HT-29 (cell line): ENCODE data around the gene XXYLT1. TPM values are rescaled to one million over a fixed set of nuclear protein-coding genes. Genes with fewer than 3 reads are reported as not detected.
A peak's percentile ranks its signal among the peaks of the same experiment; 100 is the strongest.

Experiments used
- DNase-seq: peaks from one replicate; pipeline ENCODE4 v3.0.0-alpha.2; 2015; ENCODE audit warnings: low spot score
- total RNA-seq: library from RNA; depleted of rRNA; stranded (reverse); fragments of >200 nt; shearing (Covaris generic); gene quantifications from 2 replicates; pipeline ENCODE4 v1.2.3, GENCODE V29; 2014

Gene XXYLT1
- total RNA-seq, 1 experiment from 2014 or later, result 23.8 TPM

DNA sequence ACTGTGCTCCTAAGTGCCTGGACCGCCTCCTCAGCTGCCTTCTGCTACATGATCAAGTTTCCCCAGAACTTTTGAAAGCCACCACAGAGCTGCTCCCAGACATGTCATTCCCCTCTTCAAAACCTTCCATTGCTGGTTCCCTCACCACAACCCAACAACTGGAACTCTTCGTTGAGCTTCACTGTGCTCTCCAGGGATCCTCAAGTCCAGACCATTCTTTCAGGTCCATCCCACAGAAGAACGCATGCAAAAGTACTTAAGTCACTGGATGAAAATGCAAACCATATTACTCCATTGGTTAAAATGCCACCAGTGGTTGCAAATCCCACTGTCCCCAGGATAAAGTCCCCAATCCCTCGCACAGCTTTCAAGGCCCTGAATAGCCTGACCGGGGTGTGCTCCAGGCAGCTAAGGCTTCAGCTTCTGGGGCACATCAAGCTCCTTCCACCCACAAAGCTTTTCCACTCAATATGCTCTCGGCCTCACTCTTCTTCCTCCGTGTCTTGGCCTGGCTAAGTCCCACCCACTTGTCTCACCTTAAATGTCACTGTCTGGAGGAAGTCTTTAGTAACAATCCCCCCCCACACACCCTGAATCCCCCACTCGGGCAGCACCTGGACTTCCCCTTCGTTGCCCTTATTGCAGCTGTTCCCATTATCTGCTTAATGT, 84.8 kb downstream of the XXYLT1 start:
- no peak for DNase-seq

DNA sequence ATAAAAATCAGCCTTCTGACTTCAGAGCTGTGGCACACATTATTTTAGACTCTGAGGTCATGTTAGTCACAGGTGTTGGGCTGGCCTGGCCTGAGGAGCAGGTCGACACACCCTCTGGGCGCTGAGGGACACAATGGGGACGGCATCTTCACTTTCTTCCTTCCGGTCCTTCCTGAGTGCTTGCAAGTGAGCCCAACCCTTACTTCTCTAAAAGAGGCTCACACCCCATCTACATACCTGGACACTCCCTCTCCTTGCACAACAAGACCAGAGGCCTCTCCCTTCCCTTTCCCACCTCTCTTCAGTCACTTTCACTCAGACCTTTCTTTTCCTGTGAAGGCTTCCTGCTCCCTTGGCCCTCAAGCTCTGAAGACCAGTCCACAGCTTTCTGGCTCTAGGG, 85.4 kb downstream of the XXYLT1 start:
- no peak for DNase-seq

DNA sequence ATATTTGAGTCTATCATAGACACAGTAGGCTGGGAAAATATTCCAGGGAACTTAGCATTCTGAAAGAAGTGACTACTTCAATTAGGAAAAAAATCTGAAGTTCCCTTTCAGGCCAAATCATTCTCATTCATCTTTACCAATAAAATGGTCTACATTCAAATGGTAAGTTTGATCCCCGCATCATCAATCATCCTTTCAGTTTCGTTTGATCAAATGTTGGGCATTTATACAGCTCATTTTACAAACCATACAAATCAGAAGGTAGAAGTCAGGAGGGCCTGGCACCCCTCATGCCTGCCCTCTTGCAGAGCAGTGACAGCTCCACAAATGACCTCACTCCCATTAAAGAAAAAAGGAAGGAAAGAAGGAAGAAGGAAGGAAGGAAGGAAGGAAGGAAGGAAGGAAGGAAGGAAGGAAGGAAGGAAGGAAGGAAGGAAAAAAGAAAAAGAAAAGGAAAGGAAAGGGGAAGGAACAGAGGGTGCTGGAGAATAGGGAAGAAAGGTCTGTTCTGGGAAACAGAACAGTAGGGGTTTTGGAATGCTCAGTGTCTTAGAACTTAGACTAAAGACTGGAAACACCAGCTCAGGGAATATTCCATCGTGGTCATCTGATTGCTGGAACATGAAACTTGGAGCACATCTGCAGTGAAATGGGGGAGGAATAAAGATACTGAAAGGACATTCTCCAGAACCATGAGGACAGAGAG, 86.1 kb downstream of the XXYLT1 start:
- no peak for DNase-seq

DNA sequence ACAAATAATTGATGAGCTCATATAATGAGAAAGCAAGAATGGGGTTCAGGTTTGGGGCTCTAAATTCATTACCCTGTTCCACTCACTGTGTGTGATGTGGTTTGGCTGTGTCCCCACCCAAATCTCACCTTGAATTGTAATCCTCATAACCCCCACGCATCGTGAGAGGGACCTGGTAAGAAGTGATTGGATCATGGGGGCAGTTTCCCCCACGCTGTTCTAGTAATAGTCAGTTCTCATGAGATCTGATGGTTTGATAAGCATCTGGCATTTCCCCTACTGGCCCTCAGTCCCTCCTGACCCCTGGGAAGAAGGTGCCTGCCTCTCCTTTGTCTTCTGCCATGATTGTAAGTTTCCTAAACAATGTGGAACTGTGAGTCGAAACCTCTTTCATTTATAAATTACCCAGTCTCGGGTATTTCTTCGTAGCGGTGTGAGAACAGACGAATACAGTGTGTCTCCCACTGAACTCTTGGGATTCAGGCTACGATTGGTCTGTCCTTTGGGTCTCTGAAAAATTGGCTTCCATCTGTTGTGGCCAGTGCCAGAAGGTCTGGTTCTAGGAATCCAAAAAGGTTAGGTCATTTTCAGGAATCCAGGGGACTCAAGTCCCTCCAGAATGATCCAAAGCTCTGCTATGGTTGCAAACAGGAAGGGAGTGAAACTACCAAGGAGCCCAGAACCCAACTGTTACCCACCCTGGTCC, 87.7 kb downstream of the XXYLT1 start:
- DNase-seq, result no peak

DNA sequence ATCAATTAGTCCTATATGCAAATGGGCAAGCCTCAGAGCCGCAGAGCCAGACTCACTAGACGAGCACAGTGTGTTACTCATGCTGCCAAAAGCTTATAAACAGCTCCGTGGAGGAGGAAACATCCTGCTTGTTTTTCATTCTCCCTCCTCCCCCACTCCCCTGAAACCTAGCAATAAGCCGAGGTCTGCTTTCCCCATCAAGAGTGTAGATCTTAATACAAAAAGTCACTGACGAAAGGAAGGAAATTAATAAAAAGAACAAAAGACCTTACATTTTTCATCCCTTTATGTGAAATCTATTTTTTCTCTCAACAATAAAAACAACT, 88.5 kb downstream of the XXYLT1 start:
- no peak for DNase-seq

DNA sequence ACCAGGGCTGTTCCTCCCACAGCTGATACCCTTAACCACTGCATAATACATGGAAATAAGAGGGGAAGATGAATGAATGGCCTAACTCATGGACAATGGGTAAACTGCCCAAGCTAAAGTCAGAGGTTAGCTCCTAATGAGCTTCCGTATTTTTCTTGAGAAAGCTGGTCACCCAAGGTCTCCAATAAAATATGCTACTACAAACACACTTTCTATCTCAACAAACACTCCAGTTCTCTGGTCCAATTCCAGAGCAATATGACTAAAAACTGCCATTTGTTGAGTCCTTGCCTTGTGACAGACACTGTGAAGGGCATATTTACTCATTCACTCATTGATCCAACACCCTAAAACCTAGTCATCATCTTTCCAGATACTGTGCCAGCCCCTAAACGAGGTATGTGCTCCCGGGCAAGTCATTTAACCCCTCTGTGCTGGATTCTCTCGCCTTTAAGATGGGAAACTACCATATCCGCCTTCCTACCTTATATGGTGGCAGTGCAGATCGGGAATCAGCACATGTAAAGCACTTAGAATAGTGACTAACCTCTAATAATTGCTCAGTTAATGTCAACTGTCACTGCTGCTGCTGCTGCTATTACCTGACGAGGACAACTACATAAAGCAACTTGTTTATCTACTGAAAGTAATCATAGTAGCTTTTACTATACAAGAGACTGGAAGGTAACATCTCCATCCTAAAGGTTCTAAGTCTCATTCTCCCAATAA, 89.1 kb downstream of the XXYLT1 start:
- DNase-seq, result no peak

DNA sequence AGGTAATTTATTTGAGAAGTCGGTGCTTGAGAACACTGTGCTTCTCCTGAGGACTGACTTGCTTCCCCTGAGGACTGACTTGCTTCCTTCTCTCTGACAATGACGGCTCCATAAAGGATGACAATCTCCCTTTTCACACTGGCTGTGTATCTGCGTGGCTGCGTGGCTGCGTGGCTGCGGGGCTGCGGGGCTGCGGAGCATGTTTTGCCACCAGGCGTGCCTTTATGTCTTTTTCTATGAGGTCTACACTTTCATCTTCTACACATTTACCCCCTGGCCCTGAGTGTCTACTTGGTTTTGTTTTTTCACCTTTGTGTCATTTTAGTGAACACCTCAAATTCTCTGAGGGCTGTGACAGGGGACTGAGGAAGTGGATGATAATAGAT, 89.9 kb downstream of the XXYLT1 start:
- DNase-seq, result no peak

DNA sequence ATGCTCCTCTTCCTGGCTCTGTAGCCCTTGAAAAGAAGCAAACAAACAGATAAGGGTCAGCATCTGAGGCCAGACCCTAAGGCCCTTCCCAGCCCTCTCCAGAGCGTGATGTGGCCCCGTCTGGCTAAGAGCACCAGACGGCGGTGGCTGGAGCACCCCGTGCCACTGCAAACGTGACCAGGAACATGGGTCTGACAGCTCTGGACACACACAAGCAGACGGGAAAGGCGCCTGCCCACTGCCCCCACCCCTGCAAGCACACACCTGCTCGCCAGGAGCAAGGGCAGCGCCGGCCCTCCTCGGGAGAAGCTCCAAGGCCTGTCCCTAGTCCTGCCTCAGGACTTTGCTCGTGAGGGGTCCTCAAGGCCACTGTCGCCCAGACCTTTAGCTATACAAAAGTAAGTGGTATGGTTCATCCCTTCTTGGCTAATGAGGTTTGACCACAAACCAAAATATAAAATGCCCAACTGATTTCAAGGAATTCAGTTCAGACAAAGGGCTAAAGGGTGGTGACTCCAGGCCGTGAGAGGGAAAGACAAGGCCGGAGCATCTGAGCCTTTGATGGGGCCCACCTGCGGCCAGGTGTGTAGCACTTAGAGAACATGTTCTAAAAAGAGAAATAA, 90.4 kb downstream of the XXYLT1 start:
- no peak for DNase-seq

DNA sequence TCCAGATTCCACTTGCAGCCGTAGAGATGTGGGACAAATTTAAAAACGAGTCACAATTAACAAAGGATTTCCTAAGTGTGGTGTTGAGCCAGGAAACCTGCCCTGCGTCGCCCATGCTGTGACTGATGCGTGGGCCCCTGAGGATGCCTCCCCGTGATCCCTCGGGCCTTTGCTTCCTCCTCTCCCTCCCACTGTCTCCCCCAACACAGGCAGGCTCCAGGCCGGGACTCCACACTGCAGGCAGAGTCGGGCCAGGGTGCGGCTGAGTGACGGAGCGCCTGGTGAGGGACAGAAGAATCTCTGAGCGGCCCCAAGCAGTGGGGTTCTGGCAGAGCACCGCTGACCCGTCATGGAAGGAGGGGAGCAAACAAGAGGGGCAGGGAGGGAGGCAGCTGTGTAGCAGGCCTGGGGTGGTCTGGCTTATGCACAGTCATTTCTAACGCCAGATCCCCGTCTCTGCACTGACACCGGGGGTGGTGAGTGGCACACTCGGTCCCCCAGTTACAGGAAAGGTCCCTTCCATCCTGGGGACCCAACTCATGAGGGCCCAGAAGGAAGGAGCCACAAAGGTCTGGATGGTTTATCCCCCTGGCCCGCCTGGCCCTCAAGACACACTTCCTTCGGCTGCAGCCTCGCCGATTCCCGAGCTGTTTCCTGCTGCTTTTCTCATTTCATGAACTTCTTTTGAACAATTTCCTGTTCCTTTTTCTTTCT, 91.0 kb downstream of the XXYLT1 start:
- no peak for DNase-seq

DNA sequence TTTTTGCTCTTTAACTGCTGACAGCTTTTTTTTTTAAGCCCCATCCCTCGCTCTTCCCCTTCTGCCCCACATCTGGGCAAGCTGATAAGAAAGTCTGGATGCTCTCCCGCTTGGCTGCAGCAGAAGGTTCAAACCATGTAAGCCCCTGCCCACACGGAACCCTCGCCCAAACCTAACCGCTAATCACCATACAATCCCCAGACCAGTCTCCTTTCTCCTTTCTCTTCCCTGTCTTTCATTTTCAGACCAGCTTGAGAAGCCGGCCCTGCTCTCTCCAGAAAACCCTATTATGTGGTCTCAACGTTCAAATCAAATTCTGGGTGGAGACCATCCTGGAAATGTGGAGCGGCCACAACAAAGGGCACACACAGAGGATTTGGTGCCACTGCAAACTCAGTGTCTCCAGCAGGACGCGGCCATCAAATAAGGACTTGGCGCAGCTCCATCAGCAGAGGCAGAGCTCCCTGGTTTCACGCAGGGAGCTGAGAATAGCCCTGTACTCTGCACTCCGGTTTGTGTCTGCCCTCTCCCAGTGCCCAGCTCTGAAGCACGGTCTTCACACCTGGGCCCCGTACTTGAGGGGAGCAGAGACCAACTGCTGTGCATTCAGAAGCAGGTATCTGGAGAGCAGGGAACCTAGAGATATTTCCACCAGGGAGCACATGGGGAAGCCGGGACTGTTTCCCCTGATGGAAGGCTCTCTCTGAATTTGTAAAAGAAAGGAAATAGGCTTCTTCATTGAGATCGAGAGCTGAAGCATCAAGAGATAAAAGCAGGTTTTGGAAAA, 92.6 kb downstream of the XXYLT1 start:
- DNase-seq, result peak; percentile 31

DNA sequence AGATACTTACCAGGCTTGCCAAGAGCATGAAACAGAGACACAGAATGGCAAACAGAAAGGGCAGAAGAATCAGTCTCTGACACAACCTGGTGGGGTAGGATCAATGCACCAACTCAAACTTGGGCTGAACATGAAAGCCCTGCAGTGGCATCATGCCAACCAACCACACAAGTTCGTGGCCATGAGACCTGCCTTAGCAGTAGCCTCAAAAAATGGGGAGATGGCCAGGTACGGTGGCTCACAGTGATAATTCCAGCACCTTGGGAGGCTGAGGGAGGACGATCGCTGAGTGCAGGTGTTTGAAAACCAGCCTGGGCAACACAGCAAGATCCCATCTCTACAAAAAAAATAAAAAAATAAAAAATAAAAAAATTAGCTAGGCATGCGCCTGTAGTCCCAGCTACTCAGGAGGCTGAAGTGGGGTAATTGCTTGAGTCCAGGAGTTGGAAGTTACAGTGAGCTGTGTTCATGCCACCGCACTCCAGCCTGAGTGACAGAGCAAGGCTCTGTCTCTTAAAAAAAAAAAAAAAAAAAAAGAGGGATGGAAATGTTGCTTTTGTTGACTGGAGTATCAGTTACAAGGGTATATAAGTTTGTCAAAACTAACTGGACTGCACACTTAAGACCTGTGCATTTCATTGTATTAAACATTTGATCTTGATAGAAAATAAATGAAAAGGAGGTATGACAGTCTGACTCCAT, 93.4 kb downstream of the XXYLT1 start:
- DNase-seq, result no peak

DNA sequence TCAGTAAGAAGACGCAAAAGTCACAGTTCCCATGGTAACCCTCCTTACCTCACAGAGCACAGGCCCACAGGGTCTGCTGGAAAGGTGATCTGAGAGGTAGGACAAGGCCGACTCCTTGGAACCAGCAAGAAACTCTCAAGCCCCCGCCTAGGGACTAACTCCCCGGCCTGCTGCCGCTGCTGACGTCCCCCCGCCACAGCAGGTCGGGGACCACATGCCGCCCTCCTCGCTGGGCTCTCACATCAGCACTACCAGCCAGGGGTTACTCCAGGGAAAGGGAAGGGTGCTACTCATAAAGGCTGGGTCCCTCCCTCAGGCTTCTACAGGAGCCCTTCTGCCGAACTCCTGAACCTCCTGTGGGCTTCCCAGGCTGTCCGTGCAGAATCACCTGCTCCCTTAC, 94.2 kb downstream of the XXYLT1 start:
- DNase-seq, result no peak

DNA sequence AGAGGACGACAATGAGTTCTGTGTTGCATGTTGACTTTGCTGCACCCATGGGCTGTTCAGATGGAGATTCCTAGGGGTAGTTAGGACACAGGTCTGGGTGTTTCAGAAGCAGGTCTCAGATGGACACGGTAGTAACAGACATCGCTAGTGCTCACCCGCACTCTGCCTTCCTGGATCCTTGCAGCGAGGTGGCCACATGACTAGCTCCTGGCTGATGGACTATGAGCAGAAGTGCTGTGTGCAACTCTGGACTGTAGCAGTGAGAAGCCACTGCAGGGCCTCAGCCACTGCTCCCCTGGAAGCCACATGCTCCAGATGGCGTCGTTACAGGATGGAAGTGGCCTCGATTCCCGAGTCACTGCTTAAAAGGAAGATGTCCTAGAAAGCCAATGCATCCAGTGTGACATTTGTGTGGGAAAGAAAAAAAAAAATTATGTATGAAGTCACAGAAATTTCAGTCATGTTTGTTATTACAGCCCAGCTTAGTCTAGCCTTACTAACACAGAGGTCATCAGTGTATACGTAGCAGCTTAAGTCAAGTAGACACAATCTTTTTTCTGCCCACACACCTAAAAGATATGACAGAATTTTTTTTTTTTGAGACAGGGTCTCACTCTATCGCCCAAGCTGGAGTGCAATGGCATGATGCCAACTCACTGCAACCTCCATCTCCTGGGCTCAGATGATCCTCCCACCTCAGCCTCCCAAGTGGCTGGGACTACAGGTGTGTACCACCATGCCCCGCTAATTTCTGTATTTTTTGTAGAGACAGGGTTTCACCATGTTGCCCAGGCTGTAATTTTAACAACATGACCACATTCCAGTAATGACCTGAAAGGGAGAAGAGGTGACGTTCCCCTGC, 95.3 kb downstream of the XXYLT1 start:
- DNase-seq, result no peak

DNA sequence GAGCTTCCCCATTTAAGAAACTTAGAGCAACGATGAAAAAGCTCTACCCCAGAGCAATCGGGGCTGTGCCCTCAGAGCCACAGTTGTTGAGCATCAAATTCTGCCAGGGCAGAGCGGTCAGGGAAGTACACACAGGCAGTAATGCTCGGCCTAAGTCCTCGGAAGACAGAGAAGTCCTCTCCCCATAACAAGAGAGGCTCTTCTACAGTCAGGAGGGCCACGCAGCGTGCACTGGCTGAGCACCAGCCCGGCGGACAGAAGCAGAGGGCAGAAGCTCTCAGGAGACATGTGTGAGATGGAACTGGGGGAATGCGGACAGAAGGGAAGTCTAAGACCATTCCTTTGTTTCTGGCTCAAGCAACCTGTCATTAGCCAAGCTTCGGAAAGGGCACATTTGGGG, 95.9 kb downstream of the XXYLT1 start:
- no peak for DNase-seq

DNA sequence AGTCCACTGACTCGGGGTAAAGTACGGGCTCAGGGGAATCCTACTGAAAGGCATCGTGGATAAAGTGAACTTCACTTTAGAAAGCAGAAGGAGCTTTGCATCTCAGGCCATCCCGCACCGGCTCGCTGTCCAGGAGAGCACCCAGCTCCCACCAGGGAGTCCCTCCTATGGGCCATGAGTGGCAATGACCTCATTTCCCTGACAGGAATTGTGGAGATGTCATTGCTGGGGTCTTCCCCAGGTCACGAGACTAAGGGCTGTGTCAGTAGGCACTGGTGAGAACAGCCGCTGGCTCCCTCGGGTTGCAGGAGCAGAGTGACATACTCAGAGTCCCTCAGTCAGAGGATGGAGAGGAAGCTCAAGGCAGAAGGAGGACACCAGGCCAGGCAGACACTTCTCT, 97.3 kb downstream of the XXYLT1 start:
- no peak for DNase-seq

DNA sequence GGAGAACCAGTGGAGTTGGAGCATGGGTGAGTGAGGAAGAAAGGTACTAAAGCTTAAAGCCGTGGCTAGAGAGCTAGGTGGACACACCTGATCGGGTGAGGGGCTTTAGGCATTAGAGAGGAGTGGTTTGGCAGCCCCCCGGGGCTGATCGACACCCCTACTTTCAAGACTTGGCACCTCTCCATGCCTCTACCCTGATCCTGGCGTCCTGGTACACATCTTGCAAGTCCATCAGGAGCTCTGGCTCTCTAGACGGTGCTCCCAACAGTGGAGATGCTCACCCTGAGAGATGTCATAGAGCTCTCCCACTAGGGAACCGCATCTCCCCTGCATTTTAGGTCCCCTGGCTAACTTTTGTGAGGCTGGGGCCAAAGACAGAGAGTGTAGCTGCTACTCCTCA, 98.1 kb downstream of the XXYLT1 start:
- DNase-seq, result no peak

DNA sequence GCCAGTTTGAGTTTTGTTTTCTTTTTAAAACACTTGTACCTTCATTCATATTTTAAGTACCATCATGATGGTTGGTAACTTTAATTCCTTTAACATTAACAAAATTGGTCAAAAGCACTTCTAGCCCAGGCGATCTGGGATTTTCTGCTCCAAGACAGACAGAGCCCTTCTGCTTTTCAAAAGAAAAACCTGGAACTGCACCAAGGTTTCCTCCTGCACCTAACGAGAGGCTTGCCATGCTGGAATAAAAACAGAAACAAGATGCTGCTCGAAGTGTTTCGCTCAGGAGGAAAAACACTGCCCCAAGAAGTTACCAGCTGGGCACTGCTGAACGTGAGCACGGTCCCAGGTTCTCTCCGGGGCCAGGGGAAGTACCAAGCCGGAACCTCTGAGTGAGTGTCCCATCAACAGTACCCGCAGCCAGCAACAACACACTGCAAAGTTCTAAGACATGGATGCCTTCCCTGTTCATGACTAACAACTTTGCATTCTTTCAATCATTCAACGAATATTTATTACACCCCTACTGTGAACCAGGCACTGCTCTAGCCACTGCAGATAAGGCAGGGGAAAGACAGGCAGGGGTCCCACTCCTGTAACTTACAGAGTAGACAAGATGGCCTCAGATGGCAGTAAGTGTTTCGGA, 98.8 kb downstream of the XXYLT1 start:
- DNase-seq, result no peak
